CD1c-positive myeloid dendritic cell (primary cell): Measurements from ENCODE around the gene RAE1.

Source experiments
- DNase-seq: peaks from one replicate; pipeline ENCODE4 v3.0.0-alpha.2; 2016; ENCODE audit errors: extremely low spot score

Gene RAE1

DNA sequence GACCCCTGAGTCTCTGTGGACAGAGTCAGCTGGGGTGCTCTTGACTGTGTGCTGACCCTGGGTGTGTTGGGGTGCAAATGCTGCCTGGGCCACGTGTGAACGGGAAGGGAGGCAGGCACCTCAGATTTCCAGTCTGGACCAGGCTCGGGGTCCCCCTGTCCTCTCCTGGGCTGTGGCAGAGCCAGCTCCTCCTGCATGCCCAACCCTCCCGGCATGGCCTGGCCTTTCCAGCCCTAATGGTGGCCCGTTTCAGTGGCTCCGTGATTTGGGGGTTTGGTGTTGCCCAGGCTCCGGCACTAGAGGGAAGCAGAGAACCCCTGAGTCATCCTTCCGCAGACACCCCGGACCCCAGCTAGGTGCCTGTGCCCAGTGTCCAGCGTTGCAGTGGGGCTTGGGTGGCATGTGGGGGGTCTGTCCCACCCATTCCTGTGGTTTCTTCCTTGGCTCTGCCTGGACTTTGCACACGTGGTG lies 49.2 kb downstream of the RAE1 start:
- no peak for DNase-seq

DNA sequence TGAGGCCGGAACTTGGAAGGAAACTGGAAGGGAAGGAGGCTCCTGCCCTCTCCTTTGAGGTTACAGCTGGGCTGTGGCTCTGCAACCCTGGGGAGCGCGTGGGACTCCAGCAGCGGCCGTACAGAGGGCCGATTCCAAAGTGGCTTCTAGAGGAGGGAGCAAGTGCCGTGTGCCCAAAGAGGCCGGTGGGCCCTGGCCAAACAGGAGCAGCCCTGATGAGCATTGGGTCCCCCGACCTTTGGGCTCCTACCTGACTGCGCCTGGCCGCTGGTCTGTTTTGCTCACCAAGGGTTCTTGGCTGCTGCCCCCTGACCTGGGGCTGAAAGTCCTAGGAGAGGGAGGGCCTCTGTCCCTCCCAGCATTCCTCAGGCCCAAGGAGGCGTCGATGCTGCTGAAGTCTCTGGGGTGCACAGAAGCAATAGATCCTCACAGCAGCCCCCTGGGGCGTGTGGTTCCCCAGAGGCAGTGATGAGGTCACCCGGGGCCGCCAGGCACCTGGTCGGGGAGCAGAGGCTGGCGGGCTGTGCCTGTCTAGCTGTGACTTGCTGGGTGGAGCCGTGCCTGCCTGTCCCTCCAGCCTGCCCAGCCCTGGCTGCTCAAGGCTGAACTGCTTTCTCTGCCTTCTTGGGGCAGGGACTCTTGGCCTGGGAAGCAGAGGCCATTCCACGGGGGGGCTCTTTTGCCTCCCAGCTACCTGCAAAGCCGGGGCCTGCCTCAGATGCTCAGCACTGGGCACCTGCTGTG lies 49.9 kb downstream of the RAE1 start:
- no peak for DNase-seq

DNA sequence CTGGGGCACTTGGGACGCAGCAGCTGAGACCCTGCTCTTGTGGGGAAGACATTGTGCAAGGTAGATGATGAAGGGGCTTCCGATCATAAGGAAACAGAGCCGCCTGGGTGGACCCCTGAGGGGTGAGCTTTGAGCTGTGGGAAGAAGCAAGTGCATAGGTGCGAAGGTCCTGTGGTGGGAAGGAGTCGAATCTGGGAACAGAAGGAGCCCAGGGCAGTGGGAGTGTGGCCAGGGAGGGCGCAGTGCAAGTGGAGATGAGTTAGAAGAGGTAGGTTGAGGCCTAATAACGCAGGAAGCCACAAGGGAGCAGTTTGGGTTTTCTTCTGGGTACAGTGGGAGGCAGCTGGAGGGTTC lies 50.5 kb downstream of the RAE1 start:
- no peak for DNase-seq

DNA sequence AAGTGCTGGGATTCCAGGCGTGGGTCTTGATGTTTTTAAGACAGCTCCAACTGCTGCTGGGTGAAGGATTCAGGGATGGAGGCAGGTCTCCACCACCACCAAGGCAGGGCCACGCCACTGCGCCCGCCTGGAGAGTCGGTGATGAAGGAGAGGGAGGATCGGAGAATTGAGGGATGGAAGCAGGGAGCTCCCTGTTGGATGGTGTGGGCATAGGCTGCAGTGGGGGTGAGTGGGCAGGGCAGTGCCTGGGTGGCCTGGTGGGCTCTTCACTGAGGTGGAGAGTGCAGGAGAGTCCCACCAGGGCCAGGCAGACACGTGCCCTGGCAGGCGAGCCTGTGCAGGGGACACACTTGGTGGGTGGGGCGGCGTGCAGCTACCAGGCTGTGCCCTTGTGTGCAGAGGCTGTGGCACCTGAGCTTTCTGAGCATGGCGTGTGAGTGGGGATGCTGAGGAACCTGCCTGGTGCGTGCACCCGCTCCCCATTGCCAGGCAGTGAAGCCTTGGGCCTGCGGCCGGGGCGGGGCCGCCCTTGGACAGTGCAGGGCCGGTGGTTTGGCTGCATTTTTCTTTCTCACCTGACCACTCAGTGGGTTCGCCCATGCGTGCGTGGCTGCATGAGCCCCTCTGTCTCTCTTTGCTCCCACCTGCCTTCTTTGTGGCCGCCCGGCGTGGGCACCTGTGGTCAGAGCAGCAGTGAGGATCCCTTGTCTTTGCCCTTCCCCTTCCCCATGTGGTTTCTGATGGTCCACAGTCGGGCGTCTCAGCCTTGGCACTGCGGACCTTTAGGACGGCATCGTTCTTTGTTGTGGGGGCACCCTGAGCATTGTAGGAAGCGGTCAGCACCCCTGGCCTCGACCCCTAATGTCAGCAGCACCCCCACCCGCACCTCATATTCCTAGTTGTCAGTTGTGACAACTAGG lies 51.4 kb downstream of the RAE1 start:
- DNase-seq: no peak

DNA sequence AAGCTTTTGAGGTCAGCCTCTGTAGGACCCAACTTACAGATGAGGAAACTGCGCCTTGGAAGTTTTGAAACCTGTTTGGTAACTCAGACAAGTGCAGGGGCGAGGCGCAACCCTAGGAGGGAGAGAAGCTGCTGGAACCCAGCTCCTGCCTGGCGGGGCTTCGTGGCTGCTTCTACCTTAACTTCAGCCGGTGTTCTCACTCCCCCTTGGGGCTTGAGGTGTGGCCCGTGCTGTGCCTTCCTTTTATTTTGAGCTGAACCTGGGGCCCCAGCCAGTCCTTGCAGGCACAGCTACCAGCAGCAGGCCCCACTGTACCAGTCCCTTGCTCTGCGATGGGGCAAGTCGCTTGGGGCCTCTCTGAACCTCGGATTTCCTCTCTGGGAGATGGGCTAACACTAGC lies 52.2 kb downstream of the RAE1 start:
- DNase-seq: no peak

DNA sequence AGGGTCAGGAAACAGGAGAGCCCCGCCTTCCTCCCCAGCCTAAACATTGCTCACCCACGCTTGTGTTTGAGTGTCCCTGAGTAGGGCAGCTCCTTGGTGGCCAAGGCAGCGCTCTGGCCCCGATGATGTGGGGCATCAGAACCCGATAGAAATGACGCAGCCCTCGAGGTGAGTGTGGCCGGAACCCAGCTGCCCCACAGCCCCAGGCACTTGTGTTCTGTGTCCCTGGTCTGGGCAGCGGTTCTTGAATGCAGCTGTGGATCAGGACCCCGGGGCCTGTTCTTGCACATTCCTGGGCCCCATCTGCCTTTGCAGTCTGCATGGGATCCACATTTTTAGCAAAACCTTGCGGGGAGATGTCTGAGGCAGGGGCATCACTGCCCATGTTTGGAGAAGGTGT lies 53.0 kb downstream of the RAE1 start:
- DNase-seq: no peak

DNA sequence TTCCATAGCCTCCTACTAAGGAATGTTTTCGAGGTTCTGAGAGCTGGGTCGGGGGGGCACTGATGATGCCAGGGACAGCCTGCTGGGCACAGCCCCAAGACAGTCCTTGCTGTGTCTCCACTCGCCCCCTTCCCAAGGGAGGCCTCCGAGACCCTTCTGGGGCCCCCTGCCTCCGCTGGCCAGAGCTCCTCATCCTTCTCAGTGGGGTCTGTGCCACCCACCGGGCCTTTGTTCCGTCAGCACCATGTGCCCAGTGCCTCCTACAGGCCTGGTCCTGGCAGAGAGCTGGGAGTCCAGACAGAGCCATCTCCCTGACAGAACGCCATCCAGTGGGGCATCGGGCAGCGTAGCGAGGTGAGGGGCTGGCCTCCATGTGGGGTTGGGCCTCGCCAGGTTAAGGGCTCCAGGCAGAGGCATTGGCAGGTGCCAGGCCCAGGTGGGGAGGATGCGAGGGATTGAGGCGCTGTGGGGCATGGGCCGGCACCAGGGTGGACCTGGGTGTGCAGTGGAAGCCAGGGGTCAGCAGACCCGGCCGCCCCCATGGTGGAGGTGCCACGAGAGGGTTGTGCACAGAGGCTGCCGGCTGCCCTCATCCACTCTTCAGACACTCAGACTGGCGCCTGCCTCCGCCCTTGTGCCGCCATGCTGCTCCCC lies 53.5 kb downstream of the RAE1 start:
- DNase-seq: no peak

DNA sequence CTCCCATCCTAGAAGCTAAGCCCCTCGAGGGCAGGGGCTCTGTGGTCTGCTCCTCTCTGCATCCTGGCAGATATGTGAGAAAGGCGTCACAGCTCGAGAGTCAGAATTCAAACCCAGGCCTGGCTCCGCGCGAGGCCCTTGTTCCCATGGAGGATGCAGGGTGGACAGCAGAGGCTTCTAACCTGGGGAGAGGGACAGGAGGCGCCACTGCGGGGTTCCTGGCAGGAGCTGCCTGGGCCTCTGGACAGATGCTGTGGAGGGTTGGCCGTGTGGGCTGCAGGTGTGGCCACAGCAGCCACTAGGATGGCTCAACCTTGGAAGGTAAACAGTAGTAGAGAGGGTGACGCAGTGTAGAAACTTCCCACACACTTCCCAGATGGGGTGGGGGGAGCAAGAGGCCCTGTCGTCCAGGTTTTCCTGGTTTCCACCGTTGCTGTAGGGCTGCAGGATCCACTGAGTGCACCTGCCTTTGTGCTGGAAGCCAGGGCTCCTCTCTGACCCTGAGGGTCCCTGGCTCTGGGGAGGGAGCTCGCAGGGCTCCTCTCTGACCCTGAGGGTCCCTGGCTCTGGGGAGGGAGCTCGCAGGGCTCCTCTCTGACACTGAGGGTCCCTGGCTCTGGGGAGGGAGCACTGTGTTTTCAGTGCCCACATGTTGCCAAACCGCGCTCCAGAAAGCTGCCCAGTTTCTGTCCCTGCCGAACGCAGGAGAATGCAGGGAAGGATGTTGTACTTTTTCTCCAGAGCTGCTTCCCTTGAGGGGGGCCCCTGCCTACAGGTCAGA lies 54.4 kb downstream of the RAE1 start:
- no peak for DNase-seq

DNA sequence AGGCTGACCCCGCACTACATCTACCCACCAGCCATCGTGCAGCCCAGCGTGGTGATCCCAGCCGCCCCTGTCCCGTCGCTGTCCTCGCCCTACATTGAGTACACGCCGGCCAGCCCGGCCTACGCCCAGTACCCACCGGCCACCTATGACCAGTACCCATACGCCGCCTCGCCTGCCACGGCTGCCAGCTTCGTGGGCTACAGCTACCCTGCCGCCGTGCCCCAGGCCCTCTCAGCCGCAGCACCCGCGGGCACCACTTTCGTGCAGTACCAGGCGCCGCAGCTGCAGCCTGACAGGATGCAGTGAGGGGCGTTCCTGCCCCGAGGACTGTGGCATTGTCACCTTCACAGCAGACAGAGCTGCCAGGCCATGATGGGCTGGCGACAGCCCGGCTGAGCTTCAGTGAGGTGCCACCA lies 56.5 kb downstream of the RAE1 start:
- DNase-seq: no peak

DNA sequence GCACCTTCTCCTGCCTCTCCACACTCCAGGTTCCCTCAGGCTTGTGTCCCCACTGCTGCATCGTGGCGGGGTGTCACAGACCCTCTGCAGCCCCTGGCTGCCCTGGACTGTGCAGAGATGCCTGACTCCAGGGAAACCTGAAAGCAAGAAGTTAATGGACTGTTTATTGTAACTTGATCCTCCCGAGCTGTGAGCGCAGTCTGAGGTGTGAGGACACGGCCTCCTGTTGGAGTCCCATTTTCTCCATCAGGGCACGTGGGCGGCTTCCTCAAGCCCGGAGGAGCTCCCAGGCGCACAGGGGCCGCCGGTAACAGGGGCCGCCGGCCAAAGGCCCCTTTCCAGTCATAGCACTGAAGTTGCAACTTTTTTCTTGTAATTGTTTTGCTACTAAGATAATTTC lies 57.1 kb downstream of the RAE1 start:
- DNase-seq: no peak

DNA sequence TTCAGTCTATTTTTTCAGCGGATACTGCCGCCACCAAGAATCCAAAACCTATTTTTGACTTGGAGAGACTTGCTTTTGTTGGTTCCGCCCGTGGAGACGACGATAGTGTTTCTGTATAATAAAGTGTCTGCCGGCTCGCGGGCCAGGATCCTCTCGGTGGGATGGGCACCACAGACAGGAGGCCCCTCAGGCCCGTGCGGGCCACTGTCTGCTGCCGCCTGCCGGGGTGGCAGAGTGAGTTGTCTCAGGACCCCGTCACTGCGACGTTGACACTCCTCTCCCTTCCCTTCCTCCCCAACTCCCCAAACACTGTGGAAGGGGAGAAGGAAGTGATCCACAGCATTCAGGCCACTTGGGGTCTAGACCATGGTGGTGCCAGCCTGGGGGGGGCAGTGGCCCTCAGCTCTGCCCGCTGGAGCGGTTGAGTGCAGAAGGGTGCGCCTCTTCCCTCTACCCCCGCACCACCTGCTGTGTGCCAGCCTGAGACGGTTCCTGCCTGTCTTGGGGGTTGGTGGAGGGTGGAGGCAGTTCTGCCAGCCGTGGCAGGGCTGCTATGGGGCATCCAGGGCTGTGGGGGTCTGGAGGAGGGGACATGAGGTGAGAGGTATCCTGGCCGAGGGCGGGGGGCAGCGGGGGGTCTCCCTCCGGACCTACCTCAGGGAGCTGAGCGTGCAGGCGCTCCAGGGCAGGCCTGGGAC lies 57.6 kb downstream of the RAE1 start:
- no peak for DNase-seq

DNA sequence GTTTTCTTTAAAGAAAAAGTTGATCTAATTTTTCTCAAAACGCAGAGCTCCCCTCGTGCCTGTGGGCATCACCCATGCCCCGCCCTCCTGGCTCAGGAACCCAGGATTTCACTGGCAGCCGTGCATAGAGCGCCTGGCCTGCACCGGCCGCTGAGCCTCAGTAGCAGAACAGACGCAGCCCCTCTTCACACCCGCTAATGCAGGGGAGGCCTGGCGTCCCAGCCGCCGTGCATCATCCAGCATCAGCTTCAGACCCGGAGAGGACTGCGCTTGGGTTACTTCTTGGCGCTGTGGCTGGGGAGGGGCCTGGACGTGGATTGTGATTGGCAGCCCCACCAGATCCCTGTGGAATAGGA lies 58.2 kb downstream of the RAE1 start:
- no peak for DNase-seq

DNA sequence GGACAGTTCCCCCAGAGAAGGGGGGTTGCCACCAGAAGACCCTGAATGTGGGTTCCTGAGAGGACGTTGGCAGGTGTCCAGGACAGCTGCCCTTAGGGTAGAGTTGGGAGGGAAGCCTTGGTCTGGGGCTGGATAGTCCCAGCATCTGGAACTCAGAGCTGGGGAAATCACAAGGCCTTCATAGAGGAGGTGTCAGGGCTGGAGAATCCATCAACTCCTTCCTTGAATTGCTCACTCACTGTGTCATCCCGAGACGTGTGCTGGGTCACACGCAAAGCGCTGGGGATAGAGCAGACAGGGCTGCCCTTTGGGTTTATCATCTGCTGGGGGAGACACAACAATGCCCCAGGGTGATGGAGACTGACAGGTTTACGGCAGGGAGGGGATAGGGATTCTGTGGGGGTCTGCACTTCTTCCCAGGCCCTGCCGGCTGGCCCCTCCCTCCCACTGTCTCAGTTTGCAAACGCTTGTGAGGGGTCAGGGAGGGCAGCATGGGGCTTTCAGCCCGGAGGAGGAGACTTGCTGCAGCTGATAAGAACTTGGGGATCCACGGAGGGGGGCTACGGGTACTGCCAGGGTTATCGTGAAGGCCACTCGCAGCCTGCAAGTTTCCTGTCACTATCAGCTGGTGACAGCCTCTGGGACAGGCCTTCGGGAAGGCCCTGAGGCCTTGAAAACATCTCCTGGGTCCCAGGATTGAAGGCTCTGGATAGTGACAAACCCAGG lies 58.8 kb downstream of the RAE1 start:
- DNase-seq: no peak

DNA sequence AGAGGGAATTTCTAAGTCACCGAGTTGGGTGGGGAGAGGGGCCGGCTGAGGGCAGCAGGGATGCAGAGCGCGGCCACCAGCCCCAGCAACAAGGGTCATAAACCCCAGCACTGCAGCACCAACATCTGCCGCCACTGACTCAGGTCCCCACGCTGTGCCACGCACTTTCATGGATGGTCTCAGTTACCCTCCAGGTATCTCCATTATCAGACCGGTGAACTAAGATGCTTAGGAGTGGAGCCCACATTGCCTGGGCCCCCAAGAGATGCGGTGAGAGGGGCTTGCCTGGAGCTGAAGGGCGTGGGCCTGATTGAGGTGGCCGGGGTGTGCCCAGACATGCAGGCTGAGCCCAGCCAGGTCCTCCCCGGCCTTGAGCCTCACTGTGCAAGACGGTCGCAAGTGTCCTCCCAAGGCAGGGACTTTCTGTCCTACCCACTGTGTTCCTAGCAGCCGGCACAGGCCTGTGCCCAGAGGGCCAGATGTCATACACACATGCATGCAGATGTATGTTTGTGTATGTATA lies 59.4 kb downstream of the RAE1 start:
- no peak for DNase-seq

DNA sequence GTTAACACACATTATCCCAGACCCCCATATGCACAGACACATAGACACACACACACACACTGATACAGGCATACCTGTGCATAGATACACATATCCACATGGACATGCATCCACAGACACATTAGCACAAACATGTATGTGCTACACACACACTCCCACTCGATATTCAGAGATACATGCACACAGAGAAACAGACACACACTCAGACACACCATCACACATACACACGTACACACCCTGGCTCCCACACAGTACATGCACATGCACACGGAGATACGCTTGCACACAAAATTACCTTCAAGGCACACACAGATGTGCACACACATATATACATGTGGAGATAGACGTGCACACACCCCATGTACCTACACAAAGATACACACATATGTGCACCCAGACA lies 59.9 kb downstream of the RAE1 start:
- DNase-seq: no peak

DNA sequence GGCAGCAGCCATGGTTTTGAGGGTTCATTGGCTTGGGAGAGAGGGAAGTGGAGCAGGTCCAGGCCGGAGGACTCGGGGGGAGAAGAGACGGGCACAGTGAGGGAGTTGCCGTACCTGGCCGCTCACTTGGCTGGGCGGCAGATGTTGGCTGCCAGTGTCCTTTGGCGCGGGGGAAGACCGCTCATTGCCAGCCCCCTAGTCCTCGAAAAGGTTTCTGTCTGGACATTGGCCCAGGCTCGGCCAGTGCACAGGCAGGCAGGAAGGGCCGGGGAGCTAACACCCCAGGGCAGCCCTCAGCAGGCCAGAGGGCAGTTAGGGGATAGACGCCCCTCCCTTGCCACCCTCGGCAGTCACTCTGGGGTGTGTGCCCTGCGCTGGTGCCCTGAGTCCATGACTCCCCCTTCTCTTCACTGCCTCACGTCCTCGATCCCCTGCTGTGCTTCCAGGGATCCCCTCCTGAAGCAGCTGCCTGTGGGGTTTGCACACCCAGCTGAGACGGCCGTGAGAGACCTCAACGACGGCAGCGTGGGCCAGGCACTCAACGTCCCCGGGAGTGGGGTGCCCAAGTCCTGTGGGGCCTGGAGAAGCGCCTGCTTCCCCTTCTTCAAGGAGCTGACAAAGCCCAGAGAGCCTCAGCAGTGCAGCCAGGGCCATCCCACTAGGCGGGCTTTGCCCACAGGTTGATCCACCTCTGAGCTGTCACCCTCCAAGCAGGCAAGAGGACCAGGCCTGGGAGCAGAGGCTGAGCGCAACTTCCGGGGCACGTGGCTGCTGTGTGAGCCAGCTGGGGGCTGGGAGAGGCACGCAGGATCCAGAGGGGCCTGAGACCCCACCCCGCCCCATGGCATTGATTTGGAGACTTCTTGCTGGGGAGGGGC lies 60.6 kb downstream of the RAE1 start:
- DNase-seq: no peak

DNA sequence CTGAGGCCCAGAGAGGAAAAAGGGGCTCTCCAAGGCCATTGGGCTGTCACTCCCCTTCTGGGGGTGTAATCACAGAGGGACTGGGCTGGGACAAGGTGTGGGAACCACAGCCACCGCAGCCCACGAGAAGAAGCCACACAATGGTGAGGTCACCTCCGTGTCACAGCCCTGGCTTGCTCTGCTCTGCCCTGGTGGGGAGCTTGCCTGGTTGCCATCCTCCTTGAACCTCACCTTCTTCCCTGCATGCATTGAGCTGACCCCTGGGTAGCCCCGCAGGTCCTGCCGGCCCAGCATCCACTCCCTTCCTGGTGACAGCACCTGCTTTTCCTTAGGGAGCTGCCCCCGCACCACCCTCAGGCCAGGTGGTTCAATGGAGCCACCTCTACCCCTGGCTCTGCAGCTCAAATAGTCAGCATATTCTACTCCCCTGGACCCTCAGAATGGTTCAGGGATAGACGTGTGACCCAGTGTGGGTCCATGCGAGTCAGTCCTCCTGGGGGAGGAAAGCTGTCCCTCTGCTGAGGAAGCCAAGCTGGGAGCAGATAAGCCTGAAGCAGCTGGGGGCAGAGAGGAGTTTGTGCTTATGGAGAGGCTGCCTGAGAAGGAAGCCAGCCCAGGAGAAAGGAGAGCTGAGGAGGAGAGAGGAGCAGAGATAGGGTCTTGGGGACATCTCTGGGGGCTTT lies 61.4 kb downstream of the RAE1 start:
- DNase-seq: no peak

DNA sequence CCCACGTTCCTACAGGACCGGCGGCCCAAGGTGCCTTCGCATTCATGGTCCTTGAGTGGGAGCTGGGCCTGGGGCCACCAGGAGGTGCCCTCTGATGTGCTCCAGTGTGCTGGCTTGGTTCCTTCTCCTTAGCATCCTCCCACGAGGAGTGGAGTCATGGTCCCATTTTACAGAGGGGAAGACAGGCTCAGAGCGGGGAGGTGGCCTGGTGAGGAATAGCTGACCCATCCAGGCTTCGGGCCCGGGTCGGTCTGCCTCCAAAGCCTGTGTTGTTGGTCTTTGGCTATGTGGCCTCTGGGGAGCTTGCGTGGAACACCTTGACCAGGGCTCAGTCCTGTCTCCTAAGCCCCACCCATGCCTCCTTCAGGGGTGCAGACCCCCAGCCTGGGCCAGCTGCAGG lies 62.9 kb downstream of the RAE1 start:
- DNase-seq: no peak
